H1 (cell line): ENCODE measurements around the gene KLHDC7B. TPM values are rescaled to one million over a fixed set of nuclear protein-coding genes. Genes with fewer than 3 reads are reported as not detected.

Experiments used
- CHD7 ChIP-seq: fragments of 300-600 bp; sonication (generic); IDR thresholded peaks from 2 replicates; pipeline ENCODE4 v1.7.1; 2012; ENCODE audit warnings: low read length, moderate library complexity, mild to moderate bottlenecking, inconsistent platforms; ENCODE audit not compliant: insufficient replicate concordance
- E2F6 ChIP-seq: IDR thresholded peaks from 2 replicates; pipeline ENCODE4 v1.6.1; 2012; ENCODE audit warnings: inconsistent platforms
- HDAC6 ChIP-seq: IDR thresholded peaks from one replicate; pipeline ENCODE4 v1.7.1; 2012; ENCODE audit warnings: low read depth, mild to moderate bottlenecking, inconsistent platforms, low read length, moderate library complexity
- KDM1A ChIP-seq: fragments of 200-600, 300-600 bp; sonication (generic); IDR thresholded peaks from 2 replicates; pipeline ENCODE4 v1.7.1; 2016; ENCODE audit warnings: mild to moderate bottlenecking, low read length, borderline replicate concordance
- POLR2AphosphoS5 ChIP-seq: IDR thresholded peaks from 2 replicates; pipeline ENCODE4 v1.6.1; 2011; ENCODE audit warnings: low read depth, low read length
- SIRT6 ChIP-seq: IDR thresholded peaks from one replicate; pipeline ENCODE4 v1.7.1; 2012; ENCODE audit warnings: low read length, inconsistent platforms
- SP2 ChIP-seq: IDR thresholded peaks from 2 replicates; pipeline ENCODE4 v1.6.1; 2012; ENCODE audit warnings: mild to moderate bottlenecking, low read length, inconsistent platforms
- SUZ12 ChIP-seq: fragments of 200-600 bp; sonication (generic); IDR thresholded peaks from 2 replicates; pipeline ENCODE4 v1.6.1; 2012; ENCODE audit warnings: mild to moderate bottlenecking, inconsistent platforms, low read length, moderate library complexity, mixed read lengths
- TAF7 ChIP-seq: optimal IDR thresholded peaks from 2 replicates; pipeline ENCODE3; 2011; ENCODE audit warnings: low read depth, mild to moderate bottlenecking, inconsistent platforms, low read length, moderate library complexity, borderline replicate concordance
- TBP ChIP-seq: IDR thresholded peaks from 2 replicates; pipeline ENCODE4 v1.6.1; 2011; ENCODE audit warnings: low read depth, low read length, improper control_type of control experiment
- polyA plus RNA-seq, 7 experiments: library from polyadenylated mRNA; depleted of rRNA in 3 of 7; stranded (reverse) in 5 of 7; unstranded in 2 of 7; fragments of >200 nt in 5 of 7; fragments of 200-250 nt in 2 of 7; gene quantifications; 1 replicate in 5 of 7; 2 replicates in 1 of 7; 4 replicates in 1 of 7; pipeline versions ENCODE4 v1.2.1 to v1.2.3, GENCODE V29; 2011 to 2013; ENCODE audit warnings: missing spikeins in 2 of 7, mixed read lengths in 2 of 7
- total RNA-seq: library from RNA; stranded (reverse); fragmentation: NEBNext Ultra II Directional; extraction: Animal tissue kit (Norgen Biotek cat#: 25700); gene quantifications from 2 replicates; pipeline ENCODE4 v1.2.1, GENCODE V29; 2021
- TF ChIP-seq, protein P1 (sequence below): IDR thresholded peaks from 2 replicates; pipeline ENCODE4 v1.6.1; 2011; ENCODE audit warnings: low read depth, mild to moderate bottlenecking, low read length; ENCODE audit not compliant: insufficient read depth

The KLHDC7B gene
- total and polyA plus RNA-seq, 2 of the 8 experiments (the other 6 are each of a cell fraction or from before 2014, with no cell fraction given), result not detected

DNA sequence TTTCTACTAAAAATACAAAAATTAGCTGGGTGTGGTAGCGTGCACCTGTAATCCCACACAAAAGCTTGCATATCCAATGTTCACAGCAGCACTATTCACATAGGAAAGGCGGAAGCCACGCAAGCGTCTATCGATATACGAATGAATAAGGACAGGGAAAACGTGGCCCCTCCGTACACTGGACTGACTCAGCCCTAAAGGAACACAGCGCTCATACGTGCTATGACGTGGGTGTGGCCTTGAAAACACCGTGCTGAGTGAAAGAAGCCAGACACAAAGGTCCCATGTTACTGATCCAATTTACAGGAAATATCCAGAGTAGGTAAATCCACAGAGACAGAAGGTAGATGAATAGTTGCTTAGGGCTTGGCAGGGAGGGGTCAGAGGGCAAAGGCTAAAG, 45.2 kb upstream of the KLHDC7B start (continued):
- TF ChIP-seq CHD7 (no peak), POLR2AphosphoS5 (no peak), SUZ12 (no peak), SP2 (no peak), E2F6 (no peak), SIRT6 (no peak), TAF7 (no peak), HDAC6 (no peak), TBP (no peak), KDM1A (no peak)
- TF ChIP-seq, protein P1, sequence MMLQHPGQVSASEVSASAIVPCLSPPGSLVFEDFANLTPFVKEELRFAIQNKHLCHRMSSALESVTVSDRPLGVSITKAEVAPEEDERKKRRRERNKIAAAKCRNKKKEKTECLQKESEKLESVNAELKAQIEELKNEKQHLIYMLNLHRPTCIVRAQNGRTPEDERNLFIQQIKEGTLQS, result no peak
